Astrocyte (in vitro differentiated cells and primary cell): Measurements from ENCODE around the gene CDCP1.

Experiments
- EZH2 ChIP-seq: IDR thresholded peaks from 2 replicates; pipeline ENCODE4 v1.6.1; 2012; ENCODE audit warnings: mild to moderate bottlenecking, low read length, inconsistent platforms; ENCODE audit not compliant: insufficient read depth
- TF ChIP-seq, protein P1 (sequence below): IDR thresholded peaks from 2 replicates; pipeline ENCODE4 v1.5.1; 2011; ENCODE audit warnings: low read depth, mild to moderate bottlenecking, inconsistent platforms, low read length, moderate library complexity; ENCODE audit not compliant: insufficient read depth

DNA sequence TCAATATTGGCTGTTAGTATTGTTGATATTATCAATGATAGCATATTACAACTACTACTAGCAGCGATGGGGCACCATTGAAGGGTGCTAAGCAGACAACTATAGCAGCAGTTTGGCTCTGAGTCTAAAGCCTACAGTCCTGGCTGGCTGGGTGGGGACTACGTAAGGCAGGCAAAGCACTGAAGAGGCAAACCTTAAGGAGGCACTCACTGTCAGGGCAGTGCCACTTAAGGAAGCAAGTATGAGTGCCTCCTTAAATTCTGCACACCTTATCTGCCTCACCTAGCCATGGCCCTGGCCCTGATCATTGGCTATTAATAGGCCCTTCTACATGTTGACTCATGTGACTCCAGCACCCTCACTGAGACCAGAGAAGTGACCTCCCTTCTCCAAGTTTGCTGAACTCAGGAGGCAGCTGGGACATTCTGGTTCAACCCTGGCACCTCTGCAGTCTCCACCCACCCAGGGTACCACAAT is 20.6 kb downstream of the CDCP1 start:
- TF ChIP-seq, protein P1, sequence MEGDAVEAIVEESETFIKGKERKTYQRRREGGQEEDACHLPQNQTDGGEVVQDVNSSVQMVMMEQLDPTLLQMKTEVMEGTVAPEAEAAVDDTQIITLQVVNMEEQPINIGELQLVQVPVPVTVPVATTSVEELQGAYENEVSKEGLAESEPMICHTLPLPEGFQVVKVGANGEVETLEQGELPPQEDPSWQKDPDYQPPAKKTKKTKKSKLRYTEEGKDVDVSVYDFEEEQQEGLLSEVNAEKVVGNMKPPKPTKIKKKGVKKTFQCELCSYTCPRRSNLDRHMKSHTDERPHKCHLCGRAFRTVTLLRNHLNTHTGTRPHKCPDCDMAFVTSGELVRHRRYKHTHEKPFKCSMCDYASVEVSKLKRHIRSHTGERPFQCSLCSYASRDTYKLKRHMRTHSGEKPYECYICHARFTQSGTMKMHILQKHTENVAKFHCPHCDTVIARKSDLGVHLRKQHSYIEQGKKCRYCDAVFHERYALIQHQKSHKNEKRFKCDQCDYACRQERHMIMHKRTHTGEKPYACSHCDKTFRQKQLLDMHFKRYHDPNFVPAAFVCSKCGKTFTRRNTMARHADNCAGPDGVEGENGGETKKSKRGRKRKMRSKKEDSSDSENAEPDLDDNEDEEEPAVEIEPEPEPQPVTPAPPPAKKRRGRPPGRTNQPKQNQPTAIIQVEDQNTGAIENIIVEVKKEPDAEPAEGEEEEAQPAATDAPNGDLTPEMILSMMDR: no peak
- TF ChIP-seq EZH2: no peak
